Panc1 (cell line): ENCODE measurements around the gene TAS2R42. TPM values are rescaled to one million over a fixed set of nuclear protein-coding genes. Genes with fewer than 3 reads are reported as not detected.
A peak's percentile ranks its signal among the peaks of the same experiment; 100 is the strongest.

ENCODE experiments used
- ATAC-seq: fragments of 200-7000 bp; cut with Tn5 transposase; 2 replicates; pipeline ENCODE4 v1.9.1; 2020; ENCODE audit warnings: mild to moderate bottlenecking, moderate library complexity
- BruUV-seq: library from RNA; stranded (reverse); fragments of 400-500 nt; replicated peaks from 2 replicates; lab custom pipeline; 2021; lab: Mats Ljungman, UMichigan
- CTCF ChIA-PET: fragments of 300-600 bp; sonication (Branson Sonifier 250); formaldehyde crosslinking; loops from one replicate; lab custom pipeline; 2022; ENCODE audit warnings: antibody characterized with exemption; lab: Charles Lee
- POLR2A ChIA-PET: fragments of 300-600 bp; sonication (Branson Sonifier 250); formaldehyde crosslinking; loops from one replicate; lab custom pipeline; 2022; ENCODE audit warnings: antibody characterized with exemption; lab: Charles Lee
- DNase-seq: peaks from one replicate; pipeline ENCODE4 v3.0.0-alpha.2; 2010; ENCODE audit warnings: low read depth, low spot score
- H3K27ac ChIP-seq: 2 replicates; pipeline ENCODE4 v1.5.1; 2011; ENCODE audit warnings: mild to moderate bottlenecking, low read length, inconsistent platforms
- H3K27me3 ChIP-seq: fragments of 200-500 bp; sonication (Bioruptor generic); 2 replicates; pipeline ENCODE4 v1.6.0; 2014; ENCODE audit warnings: low read length, inconsistent platforms; ENCODE audit not compliant: control insufficient read depth, insufficient read depth
- H3K36me3 ChIP-seq: fragments of 200-500 bp; sonication (Bioruptor generic); 2 replicates; pipeline ENCODE4 v1.5.1; 2014; ENCODE audit warnings: inconsistent platforms, mild to moderate bottlenecking, low read length, moderate library complexity; ENCODE audit not compliant: control insufficient read depth, insufficient read depth
- H3K4me1 ChIP-seq: 2 replicates; pipeline ENCODE4 v1.5.1; 2011; ENCODE audit warnings: inconsistent platforms, mild to moderate bottlenecking, low read length, moderate library complexity; ENCODE audit not compliant: control insufficient read depth, insufficient read depth
- H3K4me3 ChIP-seq, 2 experiments: 2 replicates each; pipeline ENCODE4 v1.5.1; 2011 to 2012; ENCODE audit warnings: low read depth in 2 of 2, low read length in 2 of 2, mild to moderate bottlenecking in 2 of 2, inconsistent platforms in 1 of 2, moderate library complexity in 1 of 2
- H3K9me3 ChIP-seq: fragments of 200-500 bp; sonication (Bioruptor generic); 2 replicates; pipeline ENCODE4 v1.5.1; 2014; ENCODE audit warnings: low read depth, mild to moderate bottlenecking, inconsistent platforms, low read length, moderate library complexity; ENCODE audit not compliant: control insufficient read depth, insufficient read depth
- CTCF ChIP-seq: fragments of 450-650 bp; IDR thresholded peaks from 2 replicates; pipeline ENCODE4 v1.5.1; 2017; ENCODE audit warnings: mild to moderate bottlenecking
- POLR2AphosphoS5 ChIP-seq: IDR thresholded peaks from 2 replicates; pipeline ENCODE4 v1.6.1; 2012; ENCODE audit warnings: mild to moderate bottlenecking, low read depth, low read length, moderate library complexity
- REST ChIP-seq, 2 experiments: IDR thresholded peaks; 2 replicates each; pipeline ENCODE4 v1.6.1; 2011 to 2012; ENCODE audit warnings: low read depth in 2 of 2, control low read depth in 1 of 2, low read length in 1 of 2, mild to moderate bottlenecking in 1 of 2, moderate library complexity in 1 of 2; ENCODE audit not compliant: insufficient read depth in 1 of 2
- SIN3A ChIP-seq: IDR thresholded peaks from 2 replicates; pipeline ENCODE4 v1.6.1; 2012; ENCODE audit warnings: low read depth, mild to moderate bottlenecking, low read length, moderate library complexity, borderline replicate concordance; ENCODE audit not compliant: insufficient read depth
- TCF7L2 ChIP-seq: IDR thresholded peaks from 2 replicates; pipeline ENCODE4 v1.6.1; 2011; ENCODE audit warnings: mild to moderate bottlenecking, low read depth, low read length, inconsistent platforms
- in situ Hi-C: cut with HindIII; loops from 2 replicates; pipeline ENCODE4 v1.10.0; 2016; ENCODE audit warnings: low sequenced_read_pairs, low pct_unique_long_range_greater_than_20kb
- intact Hi-C: fragments of 100-400 bp; cut with micrococcal nuclease; formaldehyde crosslinking; loops from one replicate; pipeline ENCODE4 v1.10.0; 2022; ENCODE audit not compliant: unreplicated experiment
- total RNA-seq: library from RNA; stranded (reverse); gene quantifications from one replicate; pipeline ENCODE4 v1.2.1, GENCODE V29; 2021; ENCODE audit not compliant: unreplicated experiment

TAS2R42 gene
- total RNA-seq, 1 experiment from 2014 or later: not detected

- ATAC-seq (no peak), DNase-seq (no peak)
- CTCF ChIA-PET: no interaction called here
- Histone ChIP-seq H3K27me3 (no peaks in the 10 kb centered on the region), H3K4me3 (no peak overlapping the region), H3K4me1 (no peaks in the 10 kb centered on the region), H3K36me3 (no peaks in the 10 kb centered on the region), H3K27ac (no peak overlapping the region), H3K9me3 (no peaks in the 10 kb centered on the region)
- BruUV-seq: no TSS peak
- POLR2A ChIA-PET: no interaction called here
- in situ Hi-C loops: no loop called here
- intact Hi-C loops: no loop called here
- no peak for TF ChIP-seq SIN3A
- no peak for TF ChIP-seq POLR2AphosphoS5
- TF ChIP-seq REST (IDR thresholded peaks at IDR 0.05; ENCODE audit: insufficient read depth in 1 of 2, low read depth in 2 of 2, low read length in 1 of 2): no peak
These were observed 8.5 kb downstream of the TAS2R42 start for GRCh38 chr12:11178250-11178649.

GRCh38 chr12:11174022-11174421 is 12.7 kb downstream of the TAS2R42 start:
- TF ChIP-seq POLR2AphosphoS5 (no peak), SIN3A (no peak)
- ATAC-seq (no peak), DNase-seq (no peak)
- no peak overlapping the region for H3K27ac ChIP-seq
- no TSS peak for BruUV-seq
- intact Hi-C loops (no loop called here), in situ Hi-C loops (no loop called here)
- no peaks in the 10 kb centered on the region for H3K9me3 ChIP-seq
- peaks cover 5% of the 10 kb centered on the region for H3K36me3 ChIP-seq
- ChIA-PET CTCF (no interaction called here), POLR2A (no interaction called here)
- peaks cover 13% of the 10 kb centered on the region for H3K4me1 ChIP-seq
- no peak overlapping the region for H3K4me3 ChIP-seq
- H3K27me3 ChIP-seq: no peaks in the 10 kb centered on the region

- Histone ChIP-seq H3K27ac (peak overlapping the region; percentile 92), H3K27me3 (no peaks in the 10 kb centered on the region), H3K36me3 (peaks cover 8% of the 10 kb centered on the region), H3K4me1 (peaks cover 17% of the 10 kb centered on the region), H3K9me3 (no peaks in the 10 kb centered on the region), H3K4me3 (peak overlapping the region; percentile 69 to 80)
- ChIA-PET POLR2A (no interaction called here), CTCF (no interaction called here)
- intact Hi-C loops (no loop called here), in situ Hi-C loops (no loop called here)
- ATAC-seq: no peak
- no peak for TF ChIP-seq POLR2AphosphoS5
- no peak for TF ChIP-seq REST (IDR thresholded peaks at IDR 0.05; ENCODE audit: insufficient read depth in 1 of 2, low read depth in 2 of 2, low read length in 1 of 2)
- TF ChIP-seq SIN3A: no peak
- TF ChIP-seq CTCF: no peak
- TF ChIP-seq TCF7L2: no peak
- BruUV-seq: TSS peak; percentile 92
- no peak for DNase-seq
These were observed 14.6 kb downstream of the TAS2R42 start for GRCh38 chr12:11171969-11172675.
